Cardiac muscle cell (in vitro differentiated cells and primary cell): ENCODE results near the gene CDKN1B. TPM values are rescaled to one million over a fixed set of nuclear protein-coding genes. Genes with fewer than 3 reads are reported as not detected.

Source experiments
- DNase-seq, 2 donors: peaks; one replicate each; pipeline versions ENCODE4 v3.0.0 to v3.0.0-alpha.2; 2010 to 2017; ENCODE audit warnings: low read depth in 1 of 2, low spot score in 1 of 2
- H3K27ac ChIP-seq: fragments of 200-600 bp; sonication (generic); 2 replicates; pipeline ENCODE4 v1.5.1; 2016
- H3K27me3 ChIP-seq: fragments of 200-600 bp; sonication (generic); 2 replicates; pipeline ENCODE4 v1.6.0; 2016; ENCODE audit warnings: control low read depth
- H3K36me3 ChIP-seq: fragments of 200-600 bp; sonication (generic); 2 replicates; pipeline ENCODE4 v1.5.1; 2016; ENCODE audit warnings: control low read depth
- H3K4me1 ChIP-seq: fragments of 200-600 bp; sonication (generic); 2 replicates; pipeline ENCODE4 v1.8.1; 2017; ENCODE audit warnings: low read depth, mild to moderate bottlenecking, mixed run types
- H3K4me3 ChIP-seq: fragments of 200-600 bp; sonication (generic); 2 replicates; pipeline ENCODE4 v1.5.1; 2016; ENCODE audit warnings: mild to moderate bottlenecking
- H3K9me3 ChIP-seq: fragments of 200-600 bp; sonication (generic); 2 replicates; pipeline ENCODE4 v1.5.1; 2017; ENCODE audit warnings: low read depth, mild to moderate bottlenecking, control low read depth
- CTCF ChIP-seq: IDR thresholded peaks from 2 replicates; pipeline ENCODE4 v1.5.1; 2012; ENCODE audit warnings: low read depth, mild to moderate bottlenecking, low read length
- polyA plus RNA-seq: library from polyadenylated mRNA; unstranded; fragments of >200 nt; fragmentation: Nextera tagmentation; extraction: Ambion mirVana; gene quantifications from 2 replicates; pipeline ENCODE4 v1.2.1, GENCODE V29; 2016
- total RNA-seq: library from RNA; depleted of rRNA; stranded (reverse); fragments of >200 nt; gene quantifications from 2 replicates; pipeline ENCODE4 v1.2.3, GENCODE V29; 2016

Gene CDKN1B
- total and polyA plus RNA-seq, 2 experiments from 2014 or later: 5.8 to 90.4 TPM

GRCh38 chr12:12741660-12742059 is 24.5 kb downstream of the CDKN1B start:
- Histone ChIP-seq H3K4me1 (peaks cover 21% of the 10 kb centered on the region), H3K27me3 (no peaks in the 10 kb centered on the region), H3K27ac (no peak overlapping the region), H3K36me3 (no peaks in the 10 kb centered on the region), H3K9me3 (no peaks in the 10 kb centered on the region), H3K4me3 (no peak overlapping the region)
- DNase-seq: no peak
- no peak for TF ChIP-seq CTCF

- Histone ChIP-seq H3K9me3 (no peaks in the 10 kb centered on the region), H3K4me3 (no peak overlapping the region), H3K27me3 (no peaks in the 10 kb centered on the region), H3K27ac (no peak overlapping the region), H3K4me1 (peaks cover 21% of the 10 kb centered on the region), H3K36me3 (no peaks in the 10 kb centered on the region)
- DNase-seq: no peak
- no peak for TF ChIP-seq CTCF
Observed at GRCh38 chr12:12744546-12745305, 27.6 kb downstream of the CDKN1B start.

GRCh38 chr12:12745576-12746211 is 28.5 kb downstream of the CDKN1B start:
- no peak for DNase-seq
- no peak for TF ChIP-seq CTCF
- Histone ChIP-seq H3K27me3 (no peaks in the 10 kb centered on the region), H3K27ac (no peak overlapping the region), H3K4me1 (peaks cover 21% of the 10 kb centered on the region), H3K4me3 (no peak overlapping the region), H3K36me3 (no peaks in the 10 kb centered on the region), H3K9me3 (no peaks in the 10 kb centered on the region)

GRCh38 chr12:12747278-12747677 is 30.1 kb downstream of the CDKN1B start:
- DNase-seq: peak; percentile 26 to 37
- Histone ChIP-seq H3K4me1 (peaks cover 21% of the 10 kb centered on the region), H3K27ac (peak overlapping the region; percentile 25), H3K36me3 (no peaks in the 10 kb centered on the region), H3K4me3 (no peak overlapping the region), H3K27me3 (no peaks in the 10 kb centered on the region), H3K9me3 (no peaks in the 10 kb centered on the region)
- TF ChIP-seq CTCF: no peak

GRCh38 chr12:12748044-12748443 is 30.9 kb downstream of the CDKN1B start:
- H3K4me1 ChIP-seq: peaks cover 21% of the 10 kb centered on the region
- no peak overlapping the region for H3K4me3 ChIP-seq
- DNase-seq: no peak
- no peak for TF ChIP-seq CTCF
- no peaks in the 10 kb centered on the region for H3K36me3 ChIP-seq
- no peaks in the 10 kb centered on the region for H3K27me3 ChIP-seq
- H3K9me3 ChIP-seq: no peaks in the 10 kb centered on the region
- peak overlapping the region; percentile 25 for H3K27ac ChIP-seq
